HG03442 (cell line): ENCODE data around the gene ZCCHC24.
A peak's percentile ranks its signal among the peaks of the same experiment; 100 is the strongest.
"Not testable (repeated sequence)": the region's sequence is repeated elsewhere in the genome, so short reads cannot be mapped to it uniquely, and the experiment has no call there.

ENCODE experiments used
- ATAC-seq: cut with Tn5 transposase; IDR thresholded peaks from one replicate; pipeline ENCODE4 v1.9.1; 2021; ENCODE audit warnings: mild to moderate bottlenecking, moderate library complexity; ENCODE audit not compliant: unreplicated experiment

Gene ZCCHC24

DNA sequence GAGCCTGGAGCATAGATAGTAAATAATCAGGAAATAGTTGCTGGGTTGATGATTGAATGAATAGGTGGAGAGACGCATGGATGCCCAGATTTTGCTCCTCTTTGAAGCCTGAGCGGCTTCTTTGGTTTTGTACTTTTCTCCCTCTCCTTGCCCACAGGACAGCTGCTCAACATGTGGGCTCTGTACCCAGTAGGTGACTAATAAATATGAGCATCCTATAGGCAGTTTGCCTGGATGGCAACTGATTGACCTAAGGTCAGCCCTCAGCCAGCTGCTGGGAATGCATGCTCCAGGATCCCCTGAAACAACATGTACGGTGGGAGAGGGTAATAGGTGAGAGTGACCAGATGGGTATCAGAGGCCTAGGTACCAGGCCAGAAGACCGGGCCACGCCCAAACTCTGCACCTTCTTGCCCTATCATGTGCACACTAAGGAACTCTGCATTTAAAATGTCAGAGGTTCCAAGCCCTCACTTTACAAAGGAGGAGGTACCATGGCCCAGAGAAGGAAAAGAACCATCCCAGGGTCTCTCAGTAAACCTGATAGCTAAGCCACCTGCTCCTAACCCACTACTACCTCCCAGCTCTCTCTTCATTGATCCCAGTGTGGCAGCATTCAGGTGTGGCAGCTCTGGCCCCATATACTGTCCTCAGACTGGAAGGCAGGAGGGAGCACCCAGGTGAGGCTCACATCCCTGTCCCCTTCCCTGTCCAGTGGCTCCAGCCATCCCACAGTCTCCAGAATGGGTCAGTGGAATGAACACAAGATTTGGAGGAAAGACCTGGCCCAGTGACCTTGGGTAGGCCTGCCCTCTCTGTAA lies 2.7 kb upstream of the ZCCHC24 start:
- no peak for ATAC-seq

DNA sequence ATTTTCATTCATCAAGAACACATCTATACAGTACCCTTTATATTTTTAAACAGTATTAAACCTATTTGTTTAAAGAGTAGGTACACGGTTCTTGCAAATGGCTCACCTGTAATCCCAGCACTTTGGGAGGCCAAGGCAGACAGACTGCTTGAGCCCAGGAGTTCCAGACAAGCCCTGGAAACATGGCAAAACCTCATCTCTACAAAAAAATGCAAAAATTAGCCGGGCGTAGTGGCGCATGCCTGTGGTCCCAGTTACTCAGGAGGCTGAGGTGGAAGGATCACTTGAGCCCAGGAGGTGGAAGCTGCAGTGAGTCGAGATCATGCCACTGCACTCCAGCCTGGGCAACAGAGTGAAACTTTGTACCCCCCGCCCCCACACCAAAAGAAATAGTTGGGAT lies 1.8 kb upstream of the ZCCHC24 start:
- not testable (repeated sequence) for ATAC-seq

DNA sequence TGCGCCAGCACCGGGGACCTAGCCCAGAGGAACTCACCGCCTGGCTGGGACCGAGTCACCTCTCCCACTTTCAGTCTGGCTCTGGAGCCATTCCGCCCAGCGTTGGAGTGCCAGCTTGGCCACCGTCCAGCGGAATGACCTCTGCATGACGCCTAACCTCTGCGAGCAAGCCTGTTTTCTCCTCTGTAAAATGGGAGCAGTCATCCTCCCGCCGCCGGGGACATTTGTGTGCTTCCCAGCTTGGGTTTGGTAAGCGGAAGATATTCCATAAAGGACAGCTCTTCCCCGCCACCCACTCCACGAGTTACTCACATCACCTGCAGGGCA lies 1.3 kb upstream of the ZCCHC24 start:
- no peak for ATAC-seq

DNA sequence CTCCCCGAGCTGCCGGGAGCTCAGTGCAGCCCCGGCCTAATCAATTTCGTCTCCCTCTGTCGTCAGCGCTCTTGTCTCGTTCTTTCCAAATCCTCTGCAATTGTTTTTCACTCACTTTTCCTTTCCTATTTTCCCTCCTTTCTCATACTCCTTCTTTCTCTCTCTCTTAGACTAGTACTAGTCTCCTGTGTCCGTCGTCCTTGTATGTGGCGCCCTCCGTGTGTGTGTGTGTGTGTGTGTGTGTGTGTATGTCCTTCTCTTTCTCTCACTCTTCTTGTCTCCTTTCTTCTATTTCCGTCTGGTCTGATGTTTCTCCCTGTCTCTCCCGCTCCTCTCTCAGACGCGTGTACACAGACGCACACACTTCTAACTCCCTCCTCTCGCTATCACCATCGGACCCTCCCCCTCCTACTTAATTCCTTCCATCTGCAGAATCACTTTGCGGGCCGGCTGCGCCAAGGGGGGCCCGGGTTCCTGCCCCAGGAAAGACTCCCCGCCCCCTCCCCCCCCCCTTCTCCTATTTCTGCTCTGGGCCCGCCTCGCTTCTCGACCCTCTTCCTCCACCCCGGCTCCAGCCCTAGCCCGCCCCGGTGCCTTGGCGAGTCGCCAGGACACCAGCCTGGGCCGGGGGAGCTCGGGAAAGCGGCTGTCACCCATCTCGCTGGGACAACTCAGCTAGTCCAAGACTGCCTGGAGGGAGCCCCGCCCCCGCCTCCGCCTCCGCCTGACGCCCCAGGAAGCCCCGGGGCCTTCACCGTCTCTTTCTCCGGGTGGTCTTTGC lies 743 bp upstream of the ZCCHC24 start:
- ATAC-seq: peak; percentile 4

DNA sequence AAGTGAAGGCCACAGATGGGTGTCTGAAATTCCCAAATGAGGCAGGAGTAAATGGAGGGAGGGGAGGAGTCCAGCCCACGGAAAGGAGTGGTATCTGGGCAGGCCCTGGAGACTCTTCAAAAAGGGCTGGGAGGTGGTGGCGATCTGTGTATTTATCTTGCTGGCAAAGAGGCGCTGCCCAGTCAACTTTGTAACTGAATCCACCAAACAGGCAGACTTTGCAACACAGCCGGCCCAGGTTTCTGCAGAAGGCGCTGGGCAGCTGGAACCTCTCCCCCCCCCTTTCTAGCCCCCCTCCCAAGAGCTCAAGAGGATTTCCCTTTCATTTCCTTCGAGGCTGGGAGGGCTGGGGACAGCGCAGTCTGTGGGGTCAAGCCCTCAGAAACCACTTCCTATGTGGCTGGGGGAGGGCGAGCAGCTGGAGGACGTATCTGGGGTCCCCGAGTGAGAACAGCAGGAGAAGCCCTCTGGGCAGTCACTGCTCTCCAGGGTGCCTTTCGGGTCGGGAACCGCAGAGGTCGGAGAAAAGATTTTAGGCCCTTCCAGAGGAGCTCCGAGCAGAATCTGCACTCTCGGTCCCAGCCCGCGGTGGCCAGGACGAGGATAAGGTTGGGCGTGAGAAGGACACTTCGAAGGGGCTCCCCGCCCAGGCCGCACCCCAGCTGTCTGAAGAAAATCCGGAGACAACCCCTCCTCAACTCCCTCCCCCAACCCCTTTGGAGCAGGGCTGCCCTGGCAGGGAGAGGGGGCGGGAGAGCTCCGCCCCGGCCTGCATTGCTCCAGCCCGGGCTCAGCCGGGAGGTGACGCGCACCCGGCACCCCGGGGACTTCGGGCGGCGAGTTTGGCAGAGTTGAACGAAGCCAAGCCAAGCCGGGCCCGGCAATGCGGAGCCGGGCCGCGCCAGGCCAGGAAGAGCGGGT lies 965 bp downstream of the ZCCHC24 start:
- ATAC-seq: peak; percentile 21

DNA sequence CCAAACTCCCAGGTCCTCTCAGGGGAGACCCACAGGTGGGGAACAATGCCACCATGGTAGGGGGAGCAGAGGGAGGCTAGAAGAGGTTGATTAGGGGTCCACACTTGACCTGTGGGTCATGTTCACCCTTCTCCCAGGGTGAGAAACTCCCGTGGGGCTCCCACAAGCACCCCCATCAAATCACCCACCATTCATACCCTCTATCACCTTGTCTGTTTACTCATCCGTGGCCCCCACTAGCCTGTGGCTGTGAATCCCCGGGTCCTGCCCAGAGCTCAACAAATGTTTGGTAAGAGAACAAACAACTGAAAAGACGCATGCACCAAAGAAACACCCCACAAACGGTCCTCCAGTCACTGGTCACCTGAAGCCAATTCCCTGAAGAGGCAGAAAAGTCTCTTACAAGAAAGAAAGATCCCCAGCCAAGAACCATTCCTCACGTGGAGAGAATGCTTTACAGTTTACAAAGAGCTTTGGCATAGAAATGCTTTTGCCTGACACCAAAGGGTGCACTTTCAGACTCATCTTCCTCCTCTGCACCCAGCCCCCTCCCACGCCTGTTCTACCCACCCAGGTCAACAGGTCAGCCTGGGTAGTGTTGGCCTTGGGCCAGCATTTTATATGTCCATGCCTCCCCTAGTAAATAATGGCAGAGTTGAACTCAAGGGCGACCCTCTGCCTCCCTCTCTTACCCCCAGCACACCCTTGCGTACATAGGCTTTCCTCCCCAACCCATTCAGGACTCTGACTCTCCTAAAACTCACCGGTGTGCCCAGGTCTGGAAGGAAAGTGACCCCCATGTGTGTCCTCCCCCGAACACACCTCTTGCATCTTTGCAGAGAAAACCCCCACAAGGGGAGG lies 1.9 kb downstream of the ZCCHC24 start:
- no peak for ATAC-seq

DNA sequence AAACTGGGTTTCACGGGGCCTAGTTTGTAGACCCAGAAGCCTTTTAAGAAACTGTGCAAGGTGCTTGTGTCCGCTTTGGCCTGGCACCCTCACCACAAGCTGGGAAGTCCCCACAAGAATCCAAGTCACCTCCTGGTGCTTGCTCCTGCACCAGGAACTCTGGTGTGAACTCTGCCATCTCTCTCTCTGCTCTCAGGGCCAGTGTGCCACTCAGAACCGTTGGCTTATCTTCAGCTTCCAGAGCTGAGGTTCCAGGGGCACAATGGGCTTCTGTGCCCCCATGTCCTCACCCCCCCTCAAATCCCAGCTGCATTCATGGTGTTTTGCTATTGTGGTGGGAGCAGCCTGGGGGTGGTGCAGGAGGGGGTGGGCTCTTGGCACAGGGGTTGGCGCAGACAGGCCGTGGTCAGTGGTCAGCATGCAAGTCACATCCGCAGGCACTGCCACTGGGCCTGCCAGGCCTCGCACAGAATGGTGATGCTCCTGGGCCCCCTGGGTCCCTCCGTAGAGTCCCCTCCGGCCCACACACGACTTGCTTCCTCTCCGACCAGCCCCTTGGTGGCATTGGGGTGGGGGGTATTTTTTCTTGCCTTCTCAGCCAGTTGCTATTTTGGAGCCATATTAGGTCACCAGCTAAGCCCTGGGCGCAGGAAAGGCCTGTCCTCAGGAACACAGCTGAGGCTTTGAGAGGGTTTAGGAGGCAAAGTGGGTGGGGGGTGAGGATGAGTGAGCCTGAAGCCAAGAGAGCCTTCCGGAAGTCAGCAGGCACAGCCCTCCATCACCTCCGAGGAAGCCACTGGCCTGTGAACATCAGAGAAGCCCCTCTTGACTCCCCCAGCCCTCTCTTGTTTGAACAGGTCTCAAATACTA lies 3.0 kb downstream of the ZCCHC24 start:
- no peak for ATAC-seq

DNA sequence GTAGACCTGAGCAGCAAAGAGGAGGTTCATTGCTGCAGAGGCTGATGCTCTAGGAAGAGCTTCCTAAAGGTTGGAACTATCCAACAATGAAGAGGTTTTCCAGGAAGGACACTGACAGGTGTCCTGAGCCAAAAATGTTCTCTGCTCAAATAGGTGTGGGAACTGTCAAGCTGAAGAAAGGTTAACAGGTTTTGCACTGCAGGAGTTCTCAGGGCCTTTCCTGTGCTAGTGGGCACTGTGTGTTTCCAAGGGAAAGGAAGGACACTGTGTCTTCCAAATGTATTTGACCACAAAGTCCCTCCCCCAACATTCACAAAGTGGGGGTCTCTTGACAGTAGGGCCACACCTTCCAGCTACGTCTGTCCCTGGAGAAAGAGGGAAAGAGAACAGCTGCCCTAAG lies 4.0 kb downstream of the ZCCHC24 start:
- no peak for ATAC-seq

DNA sequence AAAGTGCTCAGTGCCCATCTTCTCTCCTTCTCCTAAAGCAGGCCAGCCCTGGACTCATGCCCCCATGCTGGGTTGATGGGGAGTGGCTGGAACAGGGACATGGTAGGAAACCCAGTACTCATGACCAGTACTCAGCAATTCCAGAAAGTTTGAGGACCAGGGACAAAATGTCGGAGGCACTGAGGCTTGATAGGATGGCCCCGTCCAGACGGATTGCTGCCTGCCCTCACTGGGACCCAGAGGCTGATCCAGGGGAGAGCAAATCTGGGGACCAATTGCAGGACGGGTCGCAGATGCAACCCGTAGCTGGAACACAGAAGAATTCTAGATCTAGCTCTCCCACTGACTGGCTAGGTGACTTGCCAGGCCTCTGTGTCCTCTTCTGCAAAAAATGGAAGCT lies 5.1 kb downstream of the ZCCHC24 start:
- ATAC-seq: no peak

DNA sequence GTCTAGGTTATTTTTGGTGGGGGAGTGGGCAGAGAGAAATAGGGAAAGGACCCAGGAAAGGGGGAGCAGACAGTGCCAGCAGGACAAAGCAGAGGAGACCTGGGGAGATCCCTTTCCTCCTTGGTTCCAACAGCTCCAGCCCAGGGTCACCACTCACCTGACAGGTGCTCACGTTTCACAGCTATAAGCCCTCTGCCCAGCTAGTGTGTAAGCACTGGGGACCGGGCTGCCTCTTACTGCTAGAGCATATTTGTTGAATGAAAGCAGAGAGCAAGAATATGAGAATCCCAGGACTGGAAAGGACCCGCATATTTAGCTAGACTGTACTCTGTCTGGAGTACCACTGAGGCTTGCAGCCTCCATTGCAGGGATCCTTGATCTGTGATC lies 6.7 kb downstream of the ZCCHC24 start:
- no peak for ATAC-seq

DNA sequence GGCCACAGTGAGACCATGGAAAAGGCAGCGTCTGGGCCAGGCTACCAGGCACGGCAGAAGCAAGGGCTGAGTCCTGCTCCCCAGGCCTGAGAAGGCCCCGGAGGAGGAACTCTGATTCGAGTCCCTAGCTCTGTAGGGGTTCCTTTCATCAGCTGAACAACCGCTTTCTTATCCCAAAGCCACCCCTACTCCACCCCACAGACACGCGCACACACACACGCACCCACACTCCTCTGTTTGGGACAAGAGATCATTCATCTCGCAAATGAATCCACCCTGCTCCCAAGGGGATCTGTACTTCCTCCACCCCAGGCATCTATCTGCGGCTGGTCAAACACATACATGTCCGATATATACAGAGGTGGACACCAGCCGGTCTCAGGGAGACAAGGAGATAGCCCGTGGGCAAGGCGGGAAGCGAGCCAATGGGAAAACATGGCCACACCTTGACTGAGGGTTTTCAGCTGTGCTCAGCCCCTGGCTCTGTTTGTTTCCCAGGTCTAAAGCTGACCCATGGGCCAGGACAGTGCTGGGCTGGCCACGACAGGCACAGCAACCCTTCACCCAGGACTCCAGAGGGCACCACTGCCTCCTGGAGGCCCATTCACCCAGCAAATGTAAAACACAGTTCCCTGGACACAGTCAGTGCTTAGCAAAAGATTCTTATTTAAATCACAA lies 7.3 kb downstream of the ZCCHC24 start:
- ATAC-seq: no peak

DNA sequence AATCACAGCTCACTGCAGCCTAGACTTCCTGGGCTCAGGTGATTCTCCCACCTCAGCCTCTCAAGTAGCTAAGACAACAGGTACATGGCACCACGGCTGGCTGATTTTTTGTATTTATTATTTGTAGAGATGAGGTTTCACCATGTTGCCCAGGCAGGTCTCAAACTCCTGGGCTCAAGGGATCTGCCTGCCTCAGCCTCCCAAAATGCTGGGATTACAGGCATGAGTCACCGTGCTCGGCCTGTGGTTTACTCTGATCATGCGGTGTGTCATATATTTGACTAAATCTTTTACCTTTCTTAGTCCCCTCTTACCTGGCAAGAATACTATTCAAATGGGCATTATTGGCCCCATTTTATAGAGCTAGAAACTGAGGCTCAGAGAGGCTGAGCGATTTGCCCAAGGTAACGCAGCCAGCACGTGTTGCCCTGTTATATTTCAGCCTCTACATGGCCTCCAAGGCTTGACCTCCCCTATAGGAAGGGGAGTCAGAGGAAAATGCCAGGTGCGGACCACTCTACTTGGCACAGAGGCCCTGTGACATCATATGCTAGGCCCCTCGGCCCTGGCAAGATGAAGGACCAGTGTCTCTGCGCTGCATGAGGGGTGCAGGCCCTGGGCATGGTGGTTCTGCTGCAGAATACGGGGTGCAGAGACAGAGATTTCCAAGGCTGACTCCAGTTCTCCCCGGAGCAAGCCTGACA lies 8.2 kb downstream of the ZCCHC24 start:
- ATAC-seq: no peak

DNA sequence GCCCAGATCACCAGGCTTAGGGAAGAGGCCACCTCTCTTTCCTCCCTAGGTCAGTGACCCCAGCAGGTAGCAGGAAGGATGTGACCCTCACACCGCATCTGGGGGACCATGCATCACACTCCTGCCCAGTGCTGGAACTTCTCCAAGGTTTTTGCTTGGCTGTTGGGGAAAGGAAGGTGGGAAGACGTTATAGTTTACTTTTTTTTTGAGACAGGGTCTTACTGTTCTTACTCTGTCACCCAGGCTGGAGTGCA lies 8.6 kb downstream of the ZCCHC24 start:
- ATAC-seq: no peak

DNA sequence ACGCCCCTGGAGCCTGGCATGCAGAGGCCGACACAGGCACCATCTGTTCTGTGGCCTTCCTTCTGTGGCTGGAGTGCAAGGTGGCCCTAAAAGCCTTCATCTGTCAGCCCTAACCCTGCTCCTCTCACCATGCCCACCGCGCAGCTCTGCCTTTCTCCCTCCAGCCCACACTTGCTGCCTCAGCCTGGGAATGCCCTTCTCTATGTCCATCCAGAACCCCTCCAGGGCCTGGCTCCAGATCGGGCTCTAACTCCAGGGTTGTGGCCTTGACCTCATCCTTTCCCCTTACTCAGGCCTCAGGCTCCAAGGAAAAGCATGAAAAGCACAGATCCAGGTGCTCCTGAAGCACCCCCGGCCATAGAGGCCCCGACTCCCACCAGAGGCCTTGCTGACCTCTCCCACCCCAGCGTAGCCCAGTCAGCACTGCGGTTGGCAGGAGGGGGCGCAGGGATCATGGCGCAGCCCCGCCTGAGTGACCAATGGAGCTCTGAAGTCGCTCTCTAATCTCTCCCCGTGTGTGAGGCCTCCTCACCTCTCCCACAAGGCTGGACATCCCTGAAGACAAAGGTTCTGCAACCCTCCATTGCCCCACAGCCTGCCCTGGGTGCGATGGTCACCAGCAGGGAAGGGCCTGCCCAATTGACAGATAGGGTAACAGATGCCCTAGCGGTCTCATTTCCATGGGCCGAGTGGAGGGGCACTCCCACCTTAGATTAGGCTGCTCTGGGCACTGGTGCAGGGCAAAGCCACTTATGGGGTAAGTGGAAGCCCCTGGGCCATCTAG lies 9.2 kb downstream of the ZCCHC24 start:
- no peak for ATAC-seq

DNA sequence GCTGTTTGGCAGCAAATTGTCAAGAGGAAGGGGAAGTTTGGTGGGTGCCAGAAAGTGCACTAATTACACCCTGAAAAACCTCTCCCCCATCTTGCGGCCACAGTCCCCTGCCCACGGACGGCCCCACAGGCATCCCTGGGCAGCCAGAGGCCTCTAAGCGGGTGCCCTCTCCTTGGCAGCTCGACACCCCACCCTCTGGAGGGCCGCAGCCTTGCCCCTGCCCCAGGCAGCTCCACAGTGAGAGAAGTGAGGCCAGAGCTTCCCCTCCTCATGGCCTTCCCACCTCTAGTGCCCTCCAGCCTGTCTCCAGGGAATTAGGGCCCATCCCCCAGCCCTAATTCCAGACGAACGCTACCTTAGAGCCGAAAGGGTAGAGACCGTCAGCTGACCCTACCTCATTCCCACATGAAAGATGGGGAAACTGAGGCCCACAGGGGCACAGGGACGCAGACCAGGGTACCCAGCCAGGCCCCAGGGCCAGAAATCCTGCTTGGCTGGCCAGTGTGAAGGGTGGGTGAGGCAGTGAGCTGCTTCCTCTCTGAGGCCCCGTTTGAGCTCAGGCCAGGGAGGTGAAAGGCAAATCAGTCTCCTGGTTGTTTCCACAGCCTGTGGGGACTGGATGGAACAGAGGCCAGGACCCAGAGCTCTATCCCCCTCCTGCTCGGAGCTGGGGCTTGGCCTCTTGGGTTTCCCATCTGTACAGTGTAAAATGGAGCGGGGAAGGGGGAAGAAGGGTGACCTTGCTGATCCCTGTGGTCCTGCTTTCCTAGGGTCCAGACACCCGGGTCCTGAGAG lies 10.0 kb downstream of the ZCCHC24 start:
- ATAC-seq: no peak

DNA sequence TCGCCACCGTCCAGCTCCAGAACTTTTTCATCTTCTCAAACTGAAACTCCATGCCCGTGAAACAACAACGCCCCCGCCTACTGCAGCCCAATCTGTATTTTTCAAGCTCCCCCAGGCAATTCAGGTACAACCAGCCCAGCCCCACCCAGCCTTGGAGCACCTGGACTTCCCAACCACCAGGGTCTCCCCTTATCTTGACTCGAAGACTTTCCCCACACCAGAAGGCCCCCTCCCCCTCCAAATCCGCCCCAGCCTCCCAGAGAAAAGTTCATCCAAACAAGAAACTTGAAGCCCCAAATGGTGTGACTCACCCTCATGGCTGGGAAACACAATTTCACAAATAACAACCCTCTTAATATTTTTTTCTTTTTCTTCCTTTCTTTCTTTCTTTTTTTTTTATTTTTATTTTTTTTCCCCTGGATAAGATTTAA lies 10.6 kb downstream of the ZCCHC24 start:
- ATAC-seq: no peak

DNA sequence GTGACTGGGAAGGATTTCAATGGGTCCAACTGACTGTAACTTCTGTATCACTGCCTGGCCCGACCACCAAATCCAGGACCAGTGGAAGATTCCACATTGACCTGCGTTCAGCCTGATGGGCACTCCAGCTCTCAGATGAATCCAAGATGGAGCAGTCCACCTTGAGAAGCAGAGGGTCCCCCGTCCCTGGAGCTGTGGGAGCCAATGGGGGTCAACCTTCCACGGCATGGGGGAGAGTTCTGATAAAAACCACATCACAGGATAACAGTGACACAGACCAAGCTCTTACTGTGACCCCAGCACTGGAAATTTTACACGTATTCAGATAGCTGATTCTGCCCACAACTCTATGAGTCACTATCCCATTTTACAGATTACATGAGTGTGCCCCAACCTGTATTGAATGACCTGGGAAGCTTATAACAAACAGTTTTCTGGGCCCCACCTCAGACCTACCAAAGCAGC lies 11.2 kb downstream of the ZCCHC24 start:
- ATAC-seq: no peak
